GM23338 (cell line): Measurements from ENCODE around the gene FOXL2. TPM values are rescaled to one million over a fixed set of nuclear protein-coding genes. Genes with fewer than 3 reads are reported as not detected.

ENCODE experiments used
- ATAC-seq: fragments of 200-7000 bp; cut with Tn5 transposase; 3 replicates; pipeline ENCODE4 v1.9.1; 2020
- DNase-seq: peaks from one replicate; pipeline ENCODE4 v3.0.0-alpha.2; 2015; ENCODE audit warnings: low spot score
- H2AFZ ChIP-seq: fragments of 200-600 bp; sonication (generic); 2 replicates; pipeline ENCODE4 v1.8.0; 2016; ENCODE audit warnings: antibody characterized with exemption, mild to moderate bottlenecking, moderate library complexity
- H3F3A ChIP-seq: fragments of 200-600 bp; sonication (generic); replicated peaks from 2 replicates; pipeline ENCODE4 v1.8.0; 2017; ENCODE audit warnings: antibody characterized with exemption, mixed run types, low read depth
- H3K27ac ChIP-seq: fragments of 200-600 bp; sonication (generic); 2 replicates; pipeline ENCODE4 v1.6.1; 2016; ENCODE audit warnings: low read depth
- H3K27me3 ChIP-seq: fragments of 200-600 bp; sonication (generic); 2 replicates; pipeline ENCODE4 v1.8.0; 2016; ENCODE audit warnings: mild to moderate bottlenecking, mixed run types, moderate library complexity; ENCODE audit not compliant: insufficient read depth
- H3K36me3 ChIP-seq: fragments of 200-600 bp; sonication (generic); 2 replicates; pipeline ENCODE4 v1.8.0; 2016; ENCODE audit warnings: mild to moderate bottlenecking; ENCODE audit not compliant: insufficient read depth
- H3K4me1 ChIP-seq: fragments of 200-600 bp; sonication (generic); 2 replicates; pipeline ENCODE4 v1.8.0; 2016; ENCODE audit warnings: mild to moderate bottlenecking, moderate library complexity; ENCODE audit not compliant: insufficient read depth
- H3K4me2 ChIP-seq: fragments of 200-600 bp; sonication (generic); 2 replicates; pipeline ENCODE4 v1.7.1; 2017; ENCODE audit warnings: mixed run types
- H3K4me3 ChIP-seq: fragments of 200-600 bp; sonication (generic); 2 replicates; pipeline ENCODE4 v1.6.1; 2016; ENCODE audit warnings: mixed run types
- H3K79me2 ChIP-seq: fragments of 200-600 bp; sonication (generic); replicated peaks from 2 replicates; pipeline ENCODE4 v1.8.0; 2017; ENCODE audit warnings: mild to moderate bottlenecking; ENCODE audit not compliant: insufficient read depth
- H3K9me2 ChIP-seq: fragments of 200-600 bp; sonication (generic); 2 replicates; pipeline ENCODE4 v1.8.0; 2017; ENCODE audit not compliant: insufficient read depth
- H4K20me1 ChIP-seq: fragments of 200-600 bp; sonication (generic); replicated peaks from 2 replicates; pipeline ENCODE4 v1.8.0; 2017; ENCODE audit warnings: mild to moderate bottlenecking; ENCODE audit not compliant: insufficient read depth
- H3K27ac Mint-ChIP-seq: 2 replicates; pipeline ENCODE4 v1.8.0; 2020; ENCODE audit warnings: inconsistent platforms, mild to moderate bottlenecking, moderate library complexity, mixed read lengths
- H3K27me3 Mint-ChIP-seq: 3 replicates; pipeline ENCODE4 v1.8.0; 2022; ENCODE audit warnings: low read depth, mild to moderate bottlenecking, moderate library complexity, mixed read lengths, inconsistent platforms; ENCODE audit not compliant: insufficient read depth, poor library complexity
- H3K36me3 Mint-ChIP-seq: 3 replicates; pipeline ENCODE4 v1.8.0; 2021; ENCODE audit warnings: low read depth, mild to moderate bottlenecking, inconsistent platforms, moderate library complexity, mixed read lengths
- H3K4me1 Mint-ChIP-seq: 3 replicates; pipeline ENCODE4 v1.8.0; 2020; ENCODE audit warnings: mild to moderate bottlenecking, inconsistent platforms, mixed read lengths
- H3K4me3 Mint-ChIP-seq: 3 replicates; pipeline ENCODE4 v1.8.0; 2021; ENCODE audit warnings: moderate library complexity, mild to moderate bottlenecking, inconsistent platforms, mixed read lengths
- H3K9me3 Mint-ChIP-seq: 3 replicates; pipeline ENCODE4 v1.8.0; 2020; ENCODE audit warnings: moderate library complexity, mild to moderate bottlenecking, inconsistent platforms, mixed read lengths
- CREB1 ChIP-seq: fragments of 250-450 bp; sonication (Bioruptor Pico); IDR thresholded peaks from 2 replicates; pipeline ENCODE4 v1.5.0; 2020; ENCODE audit warnings: low read depth, mild to moderate bottlenecking, moderate library complexity
- EZH2 ChIP-seq: fragments of 200-600 bp; sonication (generic); IDR thresholded peaks from one replicate; pipeline ENCODE4 v1.8.0; 2017; ENCODE audit warnings: antibody characterized with exemption, mild to moderate bottlenecking, low read depth; ENCODE audit not compliant: unreplicated experiment
- EZH2phosphoT487 ChIP-seq: fragments of 200-600 bp; sonication (generic); IDR thresholded peaks from one replicate; pipeline ENCODE4 v1.8.1; 2018; ENCODE audit warnings: antibody characterized with exemption; ENCODE audit not compliant: unreplicated experiment
- JUNB ChIP-seq: IDR thresholded peaks from one replicate; pipeline ENCODE4 v1.6.1; 2016; ENCODE audit warnings: antibody characterized with exemption; ENCODE audit not compliant: unreplicated experiment
- NANOG ChIP-seq: IDR thresholded peaks from 2 replicates; pipeline ENCODE4 v1.6.1; 2016; ENCODE audit warnings: antibody characterized with exemption, borderline replicate concordance
- POLR2AphosphoS5 ChIP-seq: IDR thresholded peaks from 2 replicates; pipeline ENCODE4 v1.6.1; 2016; ENCODE audit warnings: antibody characterized with exemption, low read depth
- STAT1 ChIP-seq: IDR thresholded peaks from one replicate; pipeline ENCODE4 v1.6.1; 2016; ENCODE audit warnings: antibody characterized with exemption; ENCODE audit not compliant: unreplicated experiment
- ZNF114 ChIP-seq: fragments of 250-450 bp; sonication (Bioruptor Pico); IDR thresholded peaks from 2 replicates; pipeline ENCODE4 v1.5.0; 2020; ENCODE audit warnings: mild to moderate bottlenecking, moderate library complexity
- ZNF331 ChIP-seq: fragments of 250-450 bp; sonication (Bioruptor Pico); IDR thresholded peaks from 2 replicates; pipeline ENCODE4 v1.5.0; 2020; ENCODE audit warnings: low read depth, mild to moderate bottlenecking, moderate library complexity
- polyA plus RNA-seq: library from polyadenylated mRNA; unstranded; fragments of >200 nt; fragmentation: Nextera tagmentation; extraction: Ambion mirVana; gene quantifications from 2 replicates; pipeline ENCODE4 v1.2.1, GENCODE V29; 2016
- total RNA-seq: library from RNA; depleted of rRNA; stranded (reverse); fragments of >200 nt; shearing (Covaris generic); gene quantifications from 2 replicates; pipeline ENCODE4 v1.2.3, GENCODE V29; 2014
- TF ChIP-seq, protein P1 (sequence below): IDR thresholded peaks from 2 replicates; pipeline ENCODE4 v1.6.1; 2016; ENCODE audit warnings: antibody characterized with exemption
- TF ChIP-seq, protein P2 (sequence below): IDR thresholded peaks from one replicate; pipeline ENCODE4 v1.6.1; 2018; ENCODE audit warnings: antibody characterized with exemption; ENCODE audit not compliant: unreplicated experiment
- TF ChIP-seq, protein P3 (sequence below), 2 experiments: fragments of 200-600 bp in 1 of 2; sonication (generic) in 1 of 2; conservative IDR thresholded peaks; 2 replicates each; pipeline versions ENCODE4 v1.5.1 to v1.6.1; 2016 to 2017; ENCODE audit warnings: antibody characterized with exemption in 2 of 2, low read depth in 2 of 2, mild to moderate bottlenecking in 2 of 2, moderate library complexity in 1 of 2
- TF ChIP-seq, protein P4 (sequence below): fragments of 250-450 bp; sonication (Bioruptor Pico); IDR thresholded peaks from 2 replicates; pipeline ENCODE4 v1.5.0; 2020; ENCODE audit warnings: mild to moderate bottlenecking, moderate library complexity

Gene FOXL2
- total and polyA plus RNA-seq, 2 experiments from 2014 or later = 0.89 to 3.5 TPM

DNA sequence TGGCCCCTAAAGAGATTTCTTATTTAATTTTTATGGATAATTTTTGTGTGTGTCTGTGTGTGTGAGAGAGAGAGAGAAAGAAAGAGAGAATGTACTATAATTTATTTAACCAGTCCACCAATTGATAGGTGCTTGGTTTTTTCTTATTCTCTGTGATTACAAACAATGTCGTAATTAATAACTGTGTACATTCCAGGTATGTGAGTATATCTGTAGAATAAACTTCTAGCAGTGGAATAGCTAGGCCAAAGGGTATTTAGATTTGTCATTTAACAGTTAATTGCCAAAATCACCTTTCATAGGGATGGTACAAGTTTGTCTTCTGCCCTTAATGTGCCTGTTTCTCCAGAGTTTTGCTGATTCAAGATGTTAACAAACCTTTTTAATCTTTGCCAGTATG lies 35.3 kb downstream of the FOXL2 start:
- Mint-ChIP-seq H3K4me1 (peaks cover 3% of the 10 kb centered on the region; the same call in 2 of the 3 replicates), H3K36me3 (no peaks in the 10 kb centered on the region), H3K27me3 (peaks cover 7% of the 10 kb centered on the region), H3K4me3 (no peak overlapping the region), H3K9me3 (no peaks in the 10 kb centered on the region), H3K27ac (no peak overlapping the region)
- no peak overlapping the region for H2AFZ ChIP-seq
- H3K36me3 ChIP-seq = no peaks in the 10 kb centered on the region
- no peak overlapping the region for H3K4me3 ChIP-seq
- DNase-seq (no peak), ATAC-seq (no peak)
- no peak overlapping the region for H3K27ac ChIP-seq
- no peaks in the 10 kb centered on the region for H3K79me2 ChIP-seq
- TF ChIP-seq, protein P1, sequence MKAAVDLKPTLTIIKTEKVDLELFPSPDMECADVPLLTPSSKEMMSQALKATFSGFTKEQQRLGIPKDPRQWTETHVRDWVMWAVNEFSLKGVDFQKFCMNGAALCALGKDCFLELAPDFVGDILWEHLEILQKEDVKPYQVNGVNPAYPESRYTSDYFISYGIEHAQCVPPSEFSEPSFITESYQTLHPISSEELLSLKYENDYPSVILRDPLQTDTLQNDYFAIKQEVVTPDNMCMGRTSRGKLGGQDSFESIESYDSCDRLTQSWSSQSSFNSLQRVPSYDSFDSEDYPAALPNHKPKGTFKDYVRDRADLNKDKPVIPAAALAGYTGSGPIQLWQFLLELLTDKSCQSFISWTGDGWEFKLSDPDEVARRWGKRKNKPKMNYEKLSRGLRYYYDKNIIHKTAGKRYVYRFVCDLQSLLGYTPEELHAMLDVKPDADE = no peak
- TF ChIP-seq EZH2phosphoT487 (no peak), NANOG (no peak), CREB1 (CRISPR knock-in tag) (no peak), POLR2AphosphoS5 (no peak), STAT1 (no peak), ZNF331 (CRISPR knock-in tag) (no peak), JUNB (no peak), EZH2 (no peak), ZNF114 (CRISPR knock-in tag) (no peak)
- TF ChIP-seq, protein P2, sequence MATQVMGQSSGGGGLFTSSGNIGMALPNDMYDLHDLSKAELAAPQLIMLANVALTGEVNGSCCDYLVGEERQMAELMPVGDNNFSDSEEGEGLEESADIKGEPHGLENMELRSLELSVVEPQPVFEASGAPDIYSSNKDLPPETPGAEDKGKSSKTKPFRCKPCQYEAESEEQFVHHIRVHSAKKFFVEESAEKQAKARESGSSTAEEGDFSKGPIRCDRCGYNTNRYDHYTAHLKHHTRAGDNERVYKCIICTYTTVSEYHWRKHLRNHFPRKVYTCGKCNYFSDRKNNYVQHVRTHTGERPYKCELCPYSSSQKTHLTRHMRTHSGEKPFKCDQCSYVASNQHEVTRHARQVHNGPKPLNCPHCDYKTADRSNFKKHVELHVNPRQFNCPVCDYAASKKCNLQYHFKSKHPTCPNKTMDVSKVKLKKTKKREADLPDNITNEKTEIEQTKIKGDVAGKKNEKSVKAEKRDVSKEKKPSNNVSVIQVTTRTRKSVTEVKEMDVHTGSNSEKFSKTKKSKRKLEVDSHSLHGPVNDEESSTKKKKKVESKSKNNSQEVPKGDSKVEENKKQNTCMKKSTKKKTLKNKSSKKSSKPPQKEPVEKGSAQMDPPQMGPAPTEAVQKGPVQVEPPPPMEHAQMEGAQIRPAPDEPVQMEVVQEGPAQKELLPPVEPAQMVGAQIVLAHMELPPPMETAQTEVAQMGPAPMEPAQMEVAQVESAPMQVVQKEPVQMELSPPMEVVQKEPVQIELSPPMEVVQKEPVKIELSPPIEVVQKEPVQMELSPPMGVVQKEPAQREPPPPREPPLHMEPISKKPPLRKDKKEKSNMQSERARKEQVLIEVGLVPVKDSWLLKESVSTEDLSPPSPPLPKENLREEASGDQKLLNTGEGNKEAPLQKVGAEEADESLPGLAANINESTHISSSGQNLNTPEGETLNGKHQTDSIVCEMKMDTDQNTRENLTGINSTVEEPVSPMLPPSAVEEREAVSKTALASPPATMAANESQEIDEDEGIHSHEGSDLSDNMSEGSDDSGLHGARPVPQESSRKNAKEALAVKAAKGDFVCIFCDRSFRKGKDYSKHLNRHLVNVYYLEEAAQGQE = no peak
- TF ChIP-seq, protein P3, sequence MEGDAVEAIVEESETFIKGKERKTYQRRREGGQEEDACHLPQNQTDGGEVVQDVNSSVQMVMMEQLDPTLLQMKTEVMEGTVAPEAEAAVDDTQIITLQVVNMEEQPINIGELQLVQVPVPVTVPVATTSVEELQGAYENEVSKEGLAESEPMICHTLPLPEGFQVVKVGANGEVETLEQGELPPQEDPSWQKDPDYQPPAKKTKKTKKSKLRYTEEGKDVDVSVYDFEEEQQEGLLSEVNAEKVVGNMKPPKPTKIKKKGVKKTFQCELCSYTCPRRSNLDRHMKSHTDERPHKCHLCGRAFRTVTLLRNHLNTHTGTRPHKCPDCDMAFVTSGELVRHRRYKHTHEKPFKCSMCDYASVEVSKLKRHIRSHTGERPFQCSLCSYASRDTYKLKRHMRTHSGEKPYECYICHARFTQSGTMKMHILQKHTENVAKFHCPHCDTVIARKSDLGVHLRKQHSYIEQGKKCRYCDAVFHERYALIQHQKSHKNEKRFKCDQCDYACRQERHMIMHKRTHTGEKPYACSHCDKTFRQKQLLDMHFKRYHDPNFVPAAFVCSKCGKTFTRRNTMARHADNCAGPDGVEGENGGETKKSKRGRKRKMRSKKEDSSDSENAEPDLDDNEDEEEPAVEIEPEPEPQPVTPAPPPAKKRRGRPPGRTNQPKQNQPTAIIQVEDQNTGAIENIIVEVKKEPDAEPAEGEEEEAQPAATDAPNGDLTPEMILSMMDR (conservative IDR thresholded peaks at IDR 0.05; ENCODE audit: low read depth in 2 of 2) = no peak
- TF ChIP-seq, protein P4, sequence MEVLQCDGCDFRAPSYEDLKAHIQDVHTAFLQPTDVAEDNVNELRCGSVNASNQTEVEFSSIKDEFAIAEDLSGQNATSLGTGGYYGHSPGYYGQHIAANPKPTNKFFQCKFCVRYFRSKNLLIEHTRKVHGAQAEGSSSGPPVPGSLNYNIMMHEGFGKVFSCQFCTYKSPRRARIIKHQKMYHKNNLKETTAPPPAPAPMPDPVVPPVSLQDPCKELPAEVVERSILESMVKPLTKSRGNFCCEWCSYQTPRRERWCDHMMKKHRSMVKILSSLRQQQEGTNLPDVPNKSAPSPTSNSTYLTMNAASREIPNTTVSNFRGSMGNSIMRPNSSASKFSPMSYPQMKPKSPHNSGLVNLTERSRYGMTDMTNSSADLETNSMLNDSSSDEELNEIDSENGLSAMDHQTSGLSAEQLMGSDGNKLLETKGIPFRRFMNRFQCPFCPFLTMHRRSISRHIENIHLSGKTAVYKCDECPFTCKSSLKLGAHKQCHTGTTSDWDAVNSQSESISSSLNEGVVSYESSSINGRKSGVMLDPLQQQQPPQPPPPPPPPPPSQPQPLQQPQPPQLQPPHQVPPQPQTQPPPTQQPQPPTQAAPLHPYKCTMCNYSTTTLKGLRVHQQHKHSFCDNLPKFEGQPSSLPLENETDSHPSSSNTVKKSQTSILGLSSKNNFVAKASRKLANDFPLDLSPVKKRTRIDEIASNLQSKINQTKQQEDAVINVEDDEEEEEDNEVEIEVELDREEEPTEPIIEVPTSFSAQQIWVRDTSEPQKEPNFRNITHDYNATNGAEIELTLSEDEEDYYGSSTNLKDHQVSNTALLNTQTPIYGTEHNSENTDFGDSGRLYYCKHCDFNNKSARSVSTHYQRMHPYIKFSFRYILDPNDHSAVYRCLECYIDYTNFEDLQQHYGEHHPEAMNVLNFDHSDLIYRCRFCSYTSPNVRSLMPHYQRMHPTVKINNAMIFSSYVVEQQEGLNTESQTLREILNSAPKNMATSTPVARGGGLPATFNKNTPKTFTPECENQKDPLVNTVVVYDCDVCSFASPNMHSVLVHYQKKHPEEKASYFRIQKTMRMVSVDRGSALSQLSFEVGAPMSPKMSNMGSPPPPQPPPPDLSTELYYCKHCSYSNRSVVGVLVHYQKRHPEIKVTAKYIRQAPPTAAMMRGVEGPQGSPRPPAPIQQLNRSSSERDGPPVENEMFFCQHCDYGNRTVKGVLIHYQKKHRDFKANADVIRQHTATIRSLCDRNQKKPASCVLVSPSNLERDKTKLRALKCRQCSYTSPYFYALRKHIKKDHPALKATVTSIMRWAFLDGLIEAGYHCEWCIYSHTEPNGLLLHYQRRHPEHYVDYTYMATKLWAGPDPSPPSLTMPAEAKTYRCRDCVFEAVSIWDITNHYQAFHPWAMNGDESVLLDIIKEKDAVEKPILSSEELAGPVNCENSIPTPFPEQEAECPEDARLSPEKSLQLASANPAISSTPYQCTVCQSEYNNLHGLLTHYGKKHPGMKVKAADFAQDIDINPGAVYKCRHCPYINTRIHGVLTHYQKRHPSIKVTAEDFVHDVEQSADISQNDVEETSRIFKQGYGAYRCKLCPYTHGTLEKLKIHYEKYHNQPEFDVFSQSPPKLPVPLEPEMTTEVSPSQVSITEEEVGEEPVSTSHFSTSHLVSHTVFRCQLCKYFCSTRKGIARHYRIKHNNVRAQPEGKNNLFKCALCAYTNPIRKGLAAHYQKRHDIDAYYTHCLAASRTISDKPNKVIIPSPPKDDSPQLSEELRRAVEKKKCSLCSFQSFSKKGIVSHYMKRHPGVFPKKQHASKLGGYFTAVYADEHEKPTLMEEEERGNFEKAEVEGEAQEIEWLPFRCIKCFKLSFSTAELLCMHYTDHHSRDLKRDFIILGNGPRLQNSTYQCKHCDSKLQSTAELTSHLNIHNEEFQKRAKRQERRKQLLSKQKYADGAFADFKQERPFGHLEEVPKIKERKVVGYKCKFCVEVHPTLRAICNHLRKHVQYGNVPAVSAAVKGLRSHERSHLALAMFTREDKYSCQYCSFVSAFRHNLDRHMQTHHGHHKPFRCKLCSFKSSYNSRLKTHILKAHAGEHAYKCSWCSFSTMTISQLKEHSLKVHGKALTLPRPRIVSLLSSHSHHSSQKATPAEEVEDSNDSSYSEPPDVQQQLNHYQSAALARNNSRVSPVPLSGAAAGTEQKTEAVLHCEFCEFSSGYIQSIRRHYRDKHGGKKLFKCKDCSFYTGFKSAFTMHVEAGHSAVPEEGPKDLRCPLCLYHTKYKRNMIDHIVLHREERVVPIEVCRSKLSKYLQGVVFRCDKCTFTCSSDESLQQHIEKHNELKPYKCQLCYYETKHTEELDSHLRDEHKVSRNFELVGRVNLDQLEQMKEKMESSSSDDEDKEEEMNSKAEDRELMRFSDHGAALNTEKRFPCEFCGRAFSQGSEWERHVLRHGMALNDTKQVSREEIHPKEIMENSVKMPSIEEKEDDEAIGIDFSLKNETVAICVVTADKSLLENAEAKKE (CRISPR knock-in tag) = no peak
- 0 out of 2 replicates have a peak, but pooled peaks cover 2% of the 10 kb centered on the region for H3K27me3 ChIP-seq
- no peak overlapping the region for H3K4me2 ChIP-seq
- H3K4me1 ChIP-seq = no peaks in the 10 kb centered on the region
- H3F3A ChIP-seq = no peaks in the 10 kb centered on the region
- H3K9me2 ChIP-seq = no peaks in the 10 kb centered on the region
- H4K20me1 ChIP-seq = no peaks in the 10 kb centered on the region
